OCI-LY3 (cell line): ENCODE results near the gene RBPJ.

Experiments
- CTCF ChIP-seq: fragments of 200-600, 300-600 bp; sonication (generic); IDR thresholded peaks from 2 replicates; pipeline ENCODE4 v1.5.1; 2014; ENCODE audit warnings: antibody characterized with exemption, low read length, low read depth
- EZH2phosphoT487 ChIP-seq: fragments of 200-600 bp; shearing (Covaris generic); IDR thresholded peaks from 2 replicates; pipeline ENCODE4 v1.6.1; 2018; ENCODE audit warnings: antibody characterized with exemption, mixed run types, low read depth

GRCh38 chr4:26375551-26375950, 54.7 kb downstream of the RBPJ start:
- TF ChIP-seq CTCF, result no peak
- TF ChIP-seq EZH2phosphoT487, result no peak
